ENCODE results near the gene C3orf33.

The C3orf33 gene

DNA sequence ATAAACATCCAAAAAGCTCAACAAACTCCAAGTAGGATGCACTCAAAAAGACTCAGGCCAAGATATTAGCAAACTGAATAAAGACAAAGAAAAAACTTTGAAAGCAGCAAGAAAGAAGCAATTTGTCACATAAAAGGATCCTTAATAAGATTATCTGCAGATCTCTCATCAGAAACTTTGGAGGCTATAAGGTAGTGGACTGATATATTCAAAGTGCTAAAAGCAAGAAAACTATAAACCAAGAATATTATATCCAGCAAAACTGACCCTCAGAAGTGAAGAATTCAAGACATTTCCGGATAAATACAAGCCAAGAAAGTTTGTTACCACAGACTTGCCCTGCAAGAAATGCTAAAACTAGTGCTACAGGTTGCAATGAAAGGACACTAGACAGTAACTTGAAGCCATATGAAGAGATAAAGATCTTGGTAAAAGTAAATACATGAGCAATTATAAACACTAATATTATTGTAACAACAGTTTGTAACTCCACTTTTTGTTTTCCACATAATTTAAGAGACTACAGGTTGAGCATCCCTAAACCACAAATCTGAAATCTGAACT lies 23.6 kb downstream of the C3orf33 start:
- no peak for DNase-seq

DNA sequence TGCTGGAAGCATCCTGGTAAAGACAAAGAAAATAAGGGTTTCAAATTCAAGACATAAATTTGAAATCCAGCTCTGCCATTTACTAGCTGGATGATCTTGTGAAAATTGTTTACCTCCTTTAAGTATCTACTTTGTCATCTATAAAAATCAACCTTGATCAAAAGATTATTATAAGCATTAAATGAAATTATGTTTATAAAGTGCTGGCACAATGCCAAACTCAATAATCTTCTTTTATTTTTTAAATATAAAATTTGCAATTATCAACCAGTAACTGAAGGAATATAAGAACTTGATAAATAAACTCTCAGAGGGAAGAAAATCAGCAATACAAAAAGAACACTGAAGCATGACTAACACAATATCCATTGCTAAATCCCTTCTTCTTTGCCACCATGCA lies 25.8 kb downstream of the C3orf33 start:
- DNase-seq: no peak

DNA sequence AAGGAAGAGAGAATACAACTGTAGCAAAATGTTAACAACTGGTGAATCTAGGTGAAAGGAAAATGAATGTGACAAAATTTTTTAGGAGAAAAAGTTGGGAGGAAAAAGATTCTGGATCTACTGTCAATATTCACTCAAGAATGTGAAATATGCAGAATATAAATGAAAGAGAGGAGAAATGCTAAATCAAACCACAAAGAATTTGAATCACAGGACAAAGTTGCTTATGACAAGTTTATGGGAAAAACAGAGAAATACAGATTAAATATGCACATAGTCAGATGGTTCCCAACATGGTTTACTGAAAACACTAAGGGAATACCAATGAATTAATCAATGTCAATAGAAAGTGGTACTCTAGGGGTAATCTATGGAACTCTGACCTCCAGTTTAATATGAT lies 27.6 kb downstream of the C3orf33 start:
- no peak for DNase-seq

DNA sequence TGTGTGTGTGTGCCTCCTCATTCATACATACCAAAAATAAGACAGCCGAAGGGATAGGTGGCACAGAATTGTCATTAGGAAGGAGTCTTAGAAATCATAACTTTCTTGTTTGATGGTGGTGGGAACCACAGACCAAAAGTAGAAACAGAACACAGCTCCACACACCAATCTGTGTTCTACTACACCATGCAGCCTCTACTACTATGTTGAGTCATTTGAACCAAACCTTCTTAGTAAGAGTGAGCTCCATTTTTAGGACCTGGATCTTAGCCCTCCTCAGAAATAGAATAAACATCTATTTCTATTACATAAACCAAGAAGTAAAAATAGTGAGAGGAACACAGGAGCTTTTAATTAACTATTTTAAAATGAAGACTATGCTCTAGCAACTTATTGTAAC lies 33.3 kb downstream of the C3orf33 start:
- no peak for DNase-seq

DNA sequence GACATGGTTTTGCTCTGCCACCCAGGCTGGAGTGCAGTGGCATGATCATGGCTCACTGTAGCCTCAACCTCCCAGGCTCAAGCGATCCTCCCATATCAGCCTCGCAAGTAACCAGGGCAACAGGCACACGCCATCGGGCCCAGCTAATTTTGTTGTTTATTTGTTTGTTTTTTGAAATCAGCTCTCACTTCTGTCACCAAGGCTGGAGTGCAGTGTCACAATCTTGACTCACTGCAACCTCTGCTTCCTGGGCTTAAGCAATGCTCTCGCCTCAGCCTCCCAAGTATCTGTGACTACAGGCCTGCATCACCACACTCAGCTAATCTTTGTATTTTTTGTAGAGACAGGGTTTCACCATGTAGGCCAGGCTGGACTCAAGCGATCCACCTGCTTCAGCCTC lies 35.0 kb downstream of the C3orf33 start:
- DNase-seq: no peak

- DNase-seq: no peak
These were observed 39.9 kb downstream of the C3orf33 start for GRCh38 chr3:155766206-155766605.

- DNase-seq: no peak
These were observed 42.1 kb downstream of the C3orf33 start for GRCh38 chr3:155763870-155764463.

DNA sequence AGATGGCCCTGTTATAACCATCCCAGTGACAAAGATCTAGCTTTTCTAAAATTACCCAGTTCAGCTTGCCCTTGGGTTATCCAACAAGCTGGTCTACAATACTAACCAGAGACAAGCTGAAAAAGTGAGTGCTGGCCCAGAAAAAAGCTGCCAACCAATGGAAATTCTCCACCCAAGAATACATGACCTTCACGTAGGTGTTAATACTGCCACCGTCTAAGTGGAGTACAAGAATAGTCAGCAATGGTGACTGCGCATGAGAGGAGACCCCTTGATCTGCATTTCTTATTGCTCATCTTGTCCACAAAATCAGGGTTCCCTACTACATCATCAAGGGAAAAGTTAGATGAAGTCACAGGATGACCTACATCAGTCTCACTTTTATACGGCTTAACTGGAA lies 45.4 kb downstream of the C3orf33 start:
- no peak for DNase-seq

DNA sequence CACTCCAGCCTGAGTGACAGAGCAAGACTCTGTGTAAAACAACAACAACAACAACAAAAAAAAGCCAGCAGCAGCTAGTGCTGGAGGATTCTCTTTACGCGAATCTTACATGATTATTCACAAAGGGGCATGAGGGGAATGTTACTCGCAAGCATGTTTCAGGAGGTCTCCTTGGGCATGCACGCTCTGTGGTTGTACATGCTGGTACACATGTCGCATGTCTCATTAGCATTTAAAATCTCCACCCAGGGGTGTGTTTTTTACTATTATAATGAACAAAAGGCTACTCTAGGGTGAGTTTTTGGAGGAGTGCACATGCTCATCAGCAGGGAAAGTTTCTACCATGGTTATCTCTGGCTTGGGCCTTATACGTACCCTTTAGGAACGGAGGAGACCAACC lies 48.5 kb downstream of the C3orf33 start:
- DNase-seq: no peak

GRCh38 chr3:155753038-155753639 lies 52.9 kb downstream of the C3orf33 start:
- no peak for DNase-seq

GRCh38 chr3:155748611-155749365 lies 57.3 kb downstream of the C3orf33 start:
- no peak for DNase-seq

DNA sequence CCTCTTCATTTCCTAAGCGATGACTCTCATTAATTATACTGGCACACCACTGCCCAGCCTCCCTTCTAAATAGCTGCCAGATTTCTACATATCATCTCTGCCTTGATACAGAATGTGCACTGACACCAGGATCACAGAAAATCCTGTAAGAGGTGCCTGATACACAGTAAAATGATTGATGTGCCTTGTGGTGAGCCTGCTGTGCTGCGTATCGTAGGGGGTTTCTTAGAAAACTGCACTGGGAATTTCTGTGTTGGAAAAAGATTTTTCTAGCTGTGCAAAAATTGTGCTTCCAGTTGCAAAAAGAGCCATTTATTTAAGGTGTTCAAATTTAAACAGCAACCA lies 58.2 kb downstream of the C3orf33 start:
- DNase-seq: no peak

DNA sequence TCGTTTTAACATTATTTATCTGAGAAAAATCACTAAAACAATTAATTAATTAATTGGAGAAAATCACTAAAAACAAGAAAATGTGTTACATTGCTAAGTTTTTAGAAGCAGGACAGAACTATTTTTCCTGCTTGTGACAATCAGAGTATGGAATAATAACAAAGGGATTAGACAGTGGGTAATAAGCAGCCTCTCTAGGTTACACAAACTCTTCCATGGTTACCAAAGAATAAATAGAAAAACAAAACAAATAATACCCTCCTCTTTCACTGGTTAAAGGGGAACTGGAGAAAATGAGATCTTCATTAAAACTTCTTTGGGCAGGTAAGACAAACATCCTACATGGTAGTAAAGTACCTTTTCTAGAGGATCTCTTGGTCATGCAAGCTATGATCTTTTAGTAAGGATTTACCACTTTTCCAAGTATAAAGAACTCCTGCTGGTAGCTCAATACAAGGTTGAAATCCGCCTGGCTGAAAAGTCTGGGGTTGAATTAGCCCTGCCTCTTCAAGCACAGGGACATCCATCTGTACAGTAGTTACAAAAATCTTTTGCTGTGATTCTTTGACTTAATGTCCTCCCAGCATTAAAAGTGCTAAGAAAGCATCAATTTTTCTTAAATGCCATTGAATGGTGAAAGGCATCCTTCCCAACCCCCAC lies 58.7 kb downstream of the C3orf33 start:
- DNase-seq: no peak

GRCh38 chr3:155746703-155747102 lies 59.4 kb downstream of the C3orf33 start:
- no peak for DNase-seq

DNA sequence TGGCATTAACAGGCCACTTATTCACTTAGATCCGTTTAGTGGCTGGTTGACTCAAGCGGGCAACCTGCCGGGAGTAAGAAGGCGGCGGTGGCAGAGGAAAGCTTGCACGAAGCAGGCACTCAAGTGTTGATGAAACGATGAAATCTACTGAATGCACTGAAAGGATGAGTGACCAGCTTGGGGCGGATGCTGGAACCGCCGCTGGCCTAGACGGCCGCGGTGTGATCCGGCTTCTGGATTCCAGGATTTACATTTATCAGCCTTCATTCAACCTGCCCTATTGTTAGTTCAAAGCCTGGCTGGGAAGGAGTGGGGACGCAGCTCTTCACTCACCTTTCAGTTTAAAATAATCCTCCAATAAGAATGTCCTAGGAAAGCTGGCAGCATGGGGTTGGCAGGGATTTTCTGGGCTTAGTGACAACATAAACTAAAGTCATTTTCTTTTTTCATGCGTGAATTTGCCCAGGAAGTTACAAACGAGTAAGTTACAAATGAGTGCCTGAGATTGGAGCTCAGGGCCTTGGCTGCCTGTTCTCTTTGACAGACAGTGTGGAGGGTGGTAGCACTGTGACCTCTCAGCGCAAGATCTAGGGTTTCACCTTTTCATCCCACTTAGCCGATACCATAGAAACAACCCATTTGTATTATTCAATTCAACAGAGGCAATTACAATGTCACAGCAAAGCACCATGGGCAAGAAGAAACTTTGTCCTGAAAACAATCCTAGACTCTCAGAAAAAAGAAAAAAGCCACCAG lies 60.1 kb downstream of the C3orf33 start:
- no peak for DNase-seq

DNA sequence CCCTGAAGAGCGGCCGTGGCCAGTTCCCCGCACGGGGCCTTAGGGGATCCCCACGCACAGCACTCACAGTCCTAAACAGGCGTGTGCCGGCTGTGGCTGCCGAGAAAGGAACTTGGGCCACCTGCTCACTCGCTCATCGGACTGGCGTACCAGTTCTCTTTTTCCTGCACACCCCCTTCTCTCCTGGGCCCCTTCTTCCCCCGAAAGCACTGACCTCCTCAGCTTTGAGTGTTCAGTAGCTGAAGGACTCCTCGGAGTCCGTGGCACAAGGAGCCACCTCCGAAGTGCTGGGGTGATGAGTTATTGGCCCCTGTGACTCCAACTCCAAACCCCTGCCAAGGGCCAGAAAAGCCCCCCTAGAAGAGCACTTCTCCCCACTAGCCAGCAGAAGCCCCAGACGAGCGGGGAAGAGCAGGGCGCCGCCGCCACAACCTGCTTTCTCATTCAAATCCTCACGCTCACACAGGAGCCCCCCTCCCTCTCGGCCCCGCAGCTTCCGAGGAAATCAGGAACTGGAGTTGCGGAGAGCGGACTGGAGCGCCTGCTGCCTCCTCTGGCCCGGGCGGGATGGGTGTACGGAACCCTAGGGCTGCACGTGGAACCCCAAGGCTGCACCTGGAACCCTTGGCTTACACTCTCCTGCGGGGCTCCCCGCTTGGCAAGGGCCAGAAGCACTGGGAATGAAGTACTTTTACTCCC lies 61.3 kb downstream of the C3orf33 start, which contains the start of gene PLCH1:
Gene PLCH1, minus strand, starts transcription at position 446 of the 699 bp plus-strand sequence. CDS start 40,847 bp downstream, outside the sequence.
- DNase-seq: no peak

- no peak for DNase-seq
These were observed 62.0 kb downstream of the C3orf33 start for GRCh38 chr3:155744010-155744625.

DNA sequence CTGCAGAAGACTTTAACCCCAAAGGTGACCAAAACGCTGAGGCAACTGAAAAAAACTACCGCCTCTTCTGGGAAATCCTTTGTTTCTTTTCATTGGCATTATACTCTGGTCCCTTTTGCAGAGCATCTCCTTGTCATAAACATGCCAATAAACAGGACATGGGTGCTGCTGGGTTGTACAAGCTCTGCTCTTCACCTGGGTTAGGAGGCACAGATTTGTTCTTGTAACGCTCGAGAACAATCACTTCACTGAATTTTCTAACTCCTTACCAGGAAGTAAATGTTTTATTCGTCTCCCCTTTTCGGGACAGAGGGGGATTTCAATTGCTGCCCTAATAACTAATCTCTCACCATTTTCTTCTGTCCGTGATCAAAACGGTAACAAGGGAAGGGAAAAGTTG lies 62.5 kb downstream of the C3orf33 start:
- no peak for DNase-seq

DNA sequence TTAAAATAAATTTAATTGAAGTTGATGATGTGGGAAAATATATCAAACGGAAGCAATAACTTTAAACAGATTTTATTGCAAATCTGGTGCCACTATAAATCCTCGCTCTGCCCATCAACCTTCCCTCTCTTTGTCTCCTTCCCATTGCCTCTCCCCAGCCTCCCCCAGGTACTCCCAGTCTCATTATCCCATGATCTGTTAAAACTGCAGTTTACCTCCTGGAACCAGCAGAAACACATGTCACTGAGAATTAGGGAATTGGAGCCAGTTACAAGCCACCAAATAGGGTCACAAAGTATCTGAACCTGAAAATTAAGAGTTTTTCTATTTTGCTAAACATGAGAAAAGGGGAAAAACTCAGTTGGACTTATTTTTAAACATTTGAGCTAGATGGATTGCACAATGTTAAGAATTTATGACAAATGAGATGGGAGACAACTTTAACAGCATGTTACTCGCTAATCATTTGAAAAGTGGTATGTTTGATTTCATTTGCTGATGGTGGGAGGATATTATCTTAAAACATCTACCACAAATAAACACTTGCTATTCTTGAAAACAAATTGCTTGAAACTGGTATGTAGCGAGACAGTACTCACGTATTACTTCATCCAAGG lies 63.6 kb downstream of the C3orf33 start:
- DNase-seq: no peak

DNA sequence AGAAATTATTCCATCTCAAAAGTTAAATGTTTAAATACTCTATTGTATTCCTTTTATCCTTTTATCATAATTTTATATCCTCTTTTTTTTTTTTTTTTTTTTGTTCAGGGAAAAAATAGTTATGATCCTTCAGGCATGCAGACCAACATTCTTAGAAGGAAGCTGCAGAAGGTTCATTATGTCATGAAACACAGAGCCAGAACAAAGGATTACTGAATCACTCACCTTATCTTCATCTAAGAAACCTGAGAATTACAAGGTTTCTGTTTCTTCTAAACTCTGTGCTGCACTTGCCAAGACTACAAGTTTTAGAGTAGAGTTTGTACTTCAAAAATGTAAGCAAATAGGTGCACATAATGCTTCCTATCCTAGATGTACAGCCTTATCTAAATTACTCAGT lies 64.5 kb downstream of the C3orf33 start:
- no peak for DNase-seq

GRCh38 chr3:155741101-155741500 lies 65.0 kb downstream of the C3orf33 start:
- DNase-seq: no peak

All from NK-92 treated with Interleukin-12 subunit alpha and Interleukin-12 subunit beta, amount 100 ng/mL, for 24 hours (cell line).